H9 (cell line): ENCODE measurements around the gene TMEM252. TPM values are rescaled to one million over a fixed set of nuclear protein-coding genes. Genes with fewer than 3 reads are reported as not detected.

Source experiments
- DNase-seq: peaks from one replicate; pipeline ENCODE4 v3.0.0-alpha.2; 2017
- H2AFZ ChIP-seq: one replicate; pipeline ENCODE4 v1.6.1; 2013; ENCODE audit warnings: mild to moderate bottlenecking, low read length, control low read depth, moderate library complexity
- H2AK5ac ChIP-seq: 2 replicates; pipeline ENCODE4 v1.6.1; 2013; ENCODE audit warnings: low read length, control low read depth, mixed read lengths; ENCODE audit not compliant: insufficient read length
- H2BK120ac ChIP-seq: one replicate; pipeline ENCODE4 v1.6.1; 2013; ENCODE audit warnings: low read depth, mild to moderate bottlenecking, low read length, control low read depth, inconsistent platforms; ENCODE audit not compliant: poor library complexity, severe bottlenecking
- H2BK12ac ChIP-seq: 2 replicates; pipeline ENCODE4 v1.6.1; 2013; ENCODE audit warnings: low read length, control low read depth, mixed read lengths, low read depth; ENCODE audit not compliant: insufficient read length
- H2BK15ac ChIP-seq: 2 replicates; pipeline ENCODE4 v1.6.1; 2013; ENCODE audit warnings: low read depth, low read length, control low read depth
- H2BK20ac ChIP-seq: one replicate; pipeline ENCODE4 v1.6.1; 2013; ENCODE audit warnings: low read depth, mild to moderate bottlenecking, low read length, control low read depth, inconsistent platforms; ENCODE audit not compliant: poor library complexity, severe bottlenecking
- H2BK5ac ChIP-seq: 2 replicates; pipeline ENCODE4 v1.6.1; 2013; ENCODE audit warnings: low read length, control low read depth, mixed read lengths; ENCODE audit not compliant: insufficient read length
- H3K14ac ChIP-seq: 2 replicates; pipeline ENCODE4 v1.6.1; 2013; ENCODE audit warnings: low read length, control low read depth; ENCODE audit not compliant: insufficient read depth
- H3K18ac ChIP-seq: 2 replicates; pipeline ENCODE4 v1.6.1; 2013; ENCODE audit warnings: low read depth, mild to moderate bottlenecking, mixed read lengths, low read length, control low read depth; ENCODE audit not compliant: insufficient read length
- H3K23ac ChIP-seq: 2 replicates; pipeline ENCODE4 v1.6.1; 2013; ENCODE audit warnings: low read length, control low read depth, mixed read lengths, low read depth; ENCODE audit not compliant: insufficient read length
- H3K23me2 ChIP-seq: 2 replicates; pipeline ENCODE4 v1.6.1; 2013; ENCODE audit warnings: low read depth, mild to moderate bottlenecking, mixed read lengths, low read length, control low read depth; ENCODE audit not compliant: insufficient read length, poor library complexity, severe bottlenecking
- H3K27ac ChIP-seq: 2 replicates; pipeline ENCODE4 v1.5.1; 2013; ENCODE audit warnings: low read length, control low read depth, mixed read lengths, low read depth; ENCODE audit not compliant: insufficient read length
- H3K27me3 ChIP-seq: 2 replicates; pipeline ENCODE4 v1.6.1; 2013; ENCODE audit warnings: low read length, control low read depth, inconsistent platforms; ENCODE audit not compliant: insufficient read depth
- H3K4ac ChIP-seq: 2 replicates; pipeline ENCODE4 v1.6.1; 2013; ENCODE audit warnings: low read depth, mild to moderate bottlenecking, control low read depth, inconsistent platforms, low read length, moderate library complexity
- H3K4me1 ChIP-seq: 2 replicates; pipeline ENCODE4 v1.6.1; 2013; ENCODE audit warnings: low read length, control low read depth, inconsistent platforms; ENCODE audit not compliant: insufficient read depth
- H3K4me2 ChIP-seq: 2 replicates; pipeline ENCODE4 v1.6.1; 2013; ENCODE audit warnings: low read length, control low read depth, mixed read lengths; ENCODE audit not compliant: insufficient read length, insufficient read depth
- H3K56ac ChIP-seq: 2 replicates; pipeline ENCODE4 v1.6.1; 2013; ENCODE audit warnings: low read depth, mild to moderate bottlenecking, mixed read lengths, low read length, control low read depth; ENCODE audit not compliant: insufficient read length
- H3K79me1 ChIP-seq: 2 replicates; pipeline ENCODE4 v1.6.1; 2013; ENCODE audit warnings: low read depth, mild to moderate bottlenecking, moderate library complexity, low read length, control low read depth, inconsistent platforms; ENCODE audit not compliant: insufficient read depth, poor library complexity, severe bottlenecking
- H3K79me2 ChIP-seq: 2 replicates; pipeline ENCODE4 v1.6.1; 2013; ENCODE audit warnings: low read length, control low read depth, inconsistent platforms; ENCODE audit not compliant: insufficient read depth
- H3K9ac ChIP-seq: 2 replicates; pipeline ENCODE4 v1.6.1; 2013; ENCODE audit warnings: low read length, control low read depth, mixed read lengths; ENCODE audit not compliant: insufficient read length; ENCODE audit errors: extremely low read depth
- H3K9me3 ChIP-seq: one replicate; pipeline ENCODE4 v1.6.1; 2013; ENCODE audit warnings: low read depth, low read length, inconsistent platforms; ENCODE audit not compliant: control insufficient read depth
- H3T11ph ChIP-seq: one replicate; pipeline ENCODE4 v1.6.1; 2013; ENCODE audit warnings: mild to moderate bottlenecking, low read length, control low read depth, inconsistent platforms
- H4K20me1 ChIP-seq: one replicate; pipeline ENCODE4 v1.6.1; 2013; ENCODE audit not compliant: control insufficient read depth, insufficient read length, insufficient read depth
- H4K5ac ChIP-seq: 2 replicates; pipeline ENCODE4 v1.6.1; 2013; ENCODE audit warnings: low read depth, mild to moderate bottlenecking, mixed read lengths, low read length, control low read depth; ENCODE audit not compliant: insufficient read length
- H4K8ac ChIP-seq: replicated peaks from 2 replicates; pipeline ENCODE4 v1.6.1; 2013; ENCODE audit warnings: low read length, control low read depth, mixed read lengths, low read depth; ENCODE audit not compliant: insufficient read length
- H4K91ac ChIP-seq: 2 replicates; pipeline ENCODE4 v1.6.1; 2013; ENCODE audit warnings: low read depth, mild to moderate bottlenecking, moderate library complexity, mixed read lengths, low read length, control low read depth; ENCODE audit not compliant: insufficient read length
- H3K27ac Mint-ChIP-seq, 3 experiments: 2 replicates in 2 of 3; 3 replicates in 1 of 3; pipeline ENCODE4 v1.8.0; 2020 to 2021; ENCODE audit warnings: mixed read lengths in 3 of 3, mild to moderate bottlenecking in 1 of 3, moderate library complexity in 1 of 3
- H3K27me3 Mint-ChIP-seq: 2 replicates; pipeline ENCODE4 v1.8.0; 2021; ENCODE audit warnings: low read depth, mild to moderate bottlenecking, moderate library complexity, mixed read lengths
- H3K36me3 Mint-ChIP-seq, 3 experiments: 2 replicates in 2 of 3; 3 replicates in 1 of 3; pipeline ENCODE4 v1.8.0; 2020 to 2021; ENCODE audit warnings: low read depth in 3 of 3, mixed read lengths in 3 of 3; ENCODE audit not compliant: insufficient read depth in 1 of 3
- H3K4me1 Mint-ChIP-seq, 2 experiments: 2 replicates each; pipeline ENCODE4 v1.8.0; 2020; ENCODE audit warnings: mixed read lengths in 2 of 2
- H3K4me3 Mint-ChIP-seq, 2 experiments: 2 replicates in 1 of 2; 3 replicates in 1 of 2; pipeline ENCODE4 v1.8.0; 2020 to 2021; ENCODE audit warnings: mild to moderate bottlenecking in 2 of 2, mixed read lengths in 2 of 2, moderate library complexity in 1 of 2
- H3K9me3 Mint-ChIP-seq, 2 experiments: 2 replicates in 1 of 2; 3 replicates in 1 of 2; pipeline ENCODE4 v1.8.0; 2020; ENCODE audit warnings: mild to moderate bottlenecking in 2 of 2, mixed read lengths in 2 of 2, moderate library complexity in 1 of 2
- CTCF ChIP-seq: fragments of 200-600 bp; sonication (generic); conservative IDR thresholded peaks from 3 replicates; pipeline ENCODE4 v1.8.0; 2021; ENCODE audit warnings: antibody characterized with exemption, mild to moderate bottlenecking
- WGBS: extraction: QIAGEN DNeasy Blood & Tissue Kit; methylation state at CpG from one replicate; pipeline ENCODE4 v1.1.7; 2013; ENCODE audit warnings: missing lambda C conversion rate, low lambda C conversion rate, mixed read lengths; ENCODE audit not compliant: insufficient read length; ENCODE audit errors: extremely low coverage; 5-methylcytosine and 5-hydroxymethylcytosine counted together
- total RNA-seq: library from RNA; stranded (reverse); gene quantifications from 2 replicates; pipeline ENCODE4 v1.2.1, GENCODE V29; 2021

Gene TMEM252
- total RNA-seq, 1 experiment from 2014 or later: not detected

GRCh38 chr9:68489646-68490045, 51.0 kb downstream of the TMEM252 start:
- no peaks in the 10 kb centered on the region for H4K20me1 ChIP-seq
- no peak overlapping the region for H4K91ac ChIP-seq
- no peak for TF ChIP-seq CTCF
- H3K27me3 ChIP-seq: no peaks in the 10 kb centered on the region; the same call in 1 of the 2 replicates
- no peak overlapping the region for H4K5ac ChIP-seq
- no peak overlapping the region for H3K23ac ChIP-seq
- no peaks in the 10 kb centered on the region for H3K9me3 ChIP-seq
- Mint-ChIP-seq H3K27me3 (peaks cover 97% of the 10 kb centered on the region), H3K4me1 (no peaks in the 10 kb centered on the region), H3K4me3 (no peak overlapping the region), H3K9me3 (peaks cover 4 to 6% of the 10 kb centered on the region in 2 experiments; a peak in 3 of 5 replicates), H3K27ac (no peak overlapping the region), H3K36me3 (no peaks in the 10 kb centered on the region)
- H2BK12ac ChIP-seq: no peak overlapping the region
- no peaks in the 10 kb centered on the region for H3K79me1 ChIP-seq
- no peak overlapping the region for H3K14ac ChIP-seq
- no peak overlapping the region for H3K18ac ChIP-seq
- H2BK15ac ChIP-seq: no peak overlapping the region
- no peak overlapping the region for H4K8ac ChIP-seq
- H3K9ac ChIP-seq: no peak overlapping the region
- no peak overlapping the region for H3K27ac ChIP-seq
- no peak overlapping the region for H3K56ac ChIP-seq
- no peaks in the 10 kb centered on the region for H3K4me1 ChIP-seq
- no peak overlapping the region for H2BK5ac ChIP-seq
- no peak overlapping the region for H2BK20ac ChIP-seq
- no peaks in the 10 kb centered on the region for H3K23me2 ChIP-seq
- no peak overlapping the region for H2BK120ac ChIP-seq
- no peaks in the 10 kb centered on the region for H3K79me2 ChIP-seq
- H2AFZ ChIP-seq: no peak overlapping the region
- DNase-seq: no peak
- H3K4me2 ChIP-seq: no peak overlapping the region
- H2AK5ac ChIP-seq: no peak overlapping the region
- WGBS: no CpG with 5 or more reads among the region's 4 CpGs
- H3T11ph ChIP-seq: no peak overlapping the region
- H3K4ac ChIP-seq: no peak overlapping the region
